Tibial artery (tissue), 4 donors: Measurements from ENCODE around the gene PARD3B.

ENCODE experiments used
- DNase-seq, 2 donors: peaks; one replicate each; pipeline ENCODE4 v3.0.0-alpha.2; 2019
- H3K27ac ChIP-seq, 2 donors: fragments of 200-600 bp; sonication (generic) in 1 of 2; 1 replicate in 1 of 2; 2 replicates in 1 of 2; pipeline ENCODE4 v1.5.1; 2018 to 2019; ENCODE audit warnings: mild to moderate bottlenecking in 1 of 2
- H3K27me3 ChIP-seq, 2 donors: fragments of 200-600 bp; sonication (generic) in 1 of 2; one replicate each; pipeline versions ENCODE4 v1.5.1 to v1.6.0; 2016 to 2019
- H3K36me3 ChIP-seq, 3 donors: fragments of 200-600 bp; sonication (generic) in 2 of 3; one replicate each; pipeline ENCODE4 v1.5.1; 2016 to 2019; ENCODE audit warnings: mild to moderate bottlenecking in 2 of 3
- H3K4me1 ChIP-seq, 4 donors: fragments of 200-600 bp; sonication (generic) in 2 of 4; 1 replicate in 3 of 4; 2 replicates in 1 of 4; pipeline ENCODE4 v1.5.1; 2016 to 2019
- H3K4me3 ChIP-seq, 2 donors: fragments of 200-600 bp; sonication (generic) in 1 of 2; 1 replicate in 1 of 2; 2 replicates in 1 of 2; pipeline ENCODE4 v1.5.1; 2018 to 2019; ENCODE audit warnings: mild to moderate bottlenecking in 2 of 2
- H3K9me3 ChIP-seq, 3 donors: fragments of 200-600 bp; sonication (generic) in 1 of 3; one replicate each; pipeline ENCODE4 v1.5.1; 2016 to 2019
- intact Hi-C: fragments of 100-400 bp; cut with DNase I; formaldehyde crosslinking; loops from one replicate; pipeline ENCODE4 v1.15.0; 2023; ENCODE audit warnings: low total_unique reads
- TF ChIP-seq, protein P1 (sequence below), 2 experiments: fragments of 200-600 bp in 1 of 2; fragments of 450-650 bp in 1 of 2; IDR thresholded peaks; one replicate each; pipeline ENCODE4 v1.5.1; 2017 to 2019; ENCODE audit warnings: antibody characterized with exemption in 2 of 2, mild to moderate bottlenecking in 1 of 2, moderate library complexity in 1 of 2

PARD3B gene

DNA sequence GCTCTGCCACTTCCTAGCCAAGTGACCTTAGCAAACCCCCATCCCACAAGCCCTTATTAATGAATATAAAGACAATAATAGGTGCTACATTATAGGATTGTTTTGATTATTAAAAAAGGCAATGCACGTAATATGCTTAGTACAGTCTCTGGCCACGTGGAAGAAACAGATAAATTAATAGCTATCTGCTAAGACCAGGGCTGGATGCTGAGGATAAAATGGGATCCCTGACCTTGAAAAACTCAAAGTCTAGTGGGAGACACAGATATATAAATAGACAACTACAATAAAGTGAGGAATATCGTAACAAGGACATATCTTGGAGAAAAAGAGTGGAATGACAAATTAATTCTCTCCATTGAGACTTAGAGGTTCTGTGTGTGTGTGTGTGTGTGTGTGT lies 29.9 kb upstream of the PARD3B start:
- Histone ChIP-seq H3K4me1 (no peaks in the 10 kb centered on the region), H3K27me3 (no peaks in the 10 kb centered on the region), H3K9me3 (no peaks in the 10 kb centered on the region), H3K27ac (no peak overlapping the region), H3K4me3 (no peak overlapping the region), H3K36me3 (no peaks in the 10 kb centered on the region)
- DNase-seq: no peak
- TF ChIP-seq, protein P1, sequence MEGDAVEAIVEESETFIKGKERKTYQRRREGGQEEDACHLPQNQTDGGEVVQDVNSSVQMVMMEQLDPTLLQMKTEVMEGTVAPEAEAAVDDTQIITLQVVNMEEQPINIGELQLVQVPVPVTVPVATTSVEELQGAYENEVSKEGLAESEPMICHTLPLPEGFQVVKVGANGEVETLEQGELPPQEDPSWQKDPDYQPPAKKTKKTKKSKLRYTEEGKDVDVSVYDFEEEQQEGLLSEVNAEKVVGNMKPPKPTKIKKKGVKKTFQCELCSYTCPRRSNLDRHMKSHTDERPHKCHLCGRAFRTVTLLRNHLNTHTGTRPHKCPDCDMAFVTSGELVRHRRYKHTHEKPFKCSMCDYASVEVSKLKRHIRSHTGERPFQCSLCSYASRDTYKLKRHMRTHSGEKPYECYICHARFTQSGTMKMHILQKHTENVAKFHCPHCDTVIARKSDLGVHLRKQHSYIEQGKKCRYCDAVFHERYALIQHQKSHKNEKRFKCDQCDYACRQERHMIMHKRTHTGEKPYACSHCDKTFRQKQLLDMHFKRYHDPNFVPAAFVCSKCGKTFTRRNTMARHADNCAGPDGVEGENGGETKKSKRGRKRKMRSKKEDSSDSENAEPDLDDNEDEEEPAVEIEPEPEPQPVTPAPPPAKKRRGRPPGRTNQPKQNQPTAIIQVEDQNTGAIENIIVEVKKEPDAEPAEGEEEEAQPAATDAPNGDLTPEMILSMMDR (IDR thresholded peaks at IDR 0.05): no peak
- intact Hi-C loops: no loop called here

DNA sequence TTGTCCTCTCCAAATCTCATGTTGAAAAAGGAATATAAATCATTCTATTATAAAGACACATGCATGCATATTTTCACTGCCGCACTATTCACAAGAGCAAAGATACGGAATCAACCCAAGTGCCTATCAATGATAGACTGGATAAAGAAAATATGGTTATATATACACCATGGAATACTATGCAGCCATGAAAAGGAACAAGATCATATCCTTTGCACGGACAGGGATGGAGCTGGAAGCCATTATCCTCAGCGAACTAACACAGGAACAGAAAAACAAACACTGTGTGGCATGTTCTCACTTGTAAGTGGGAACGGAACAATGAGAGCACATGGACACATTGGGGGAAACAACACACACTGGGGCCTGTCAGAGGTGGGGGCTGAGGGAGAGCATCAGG lies 28.1 kb upstream of the PARD3B start:
- TF ChIP-seq, protein P1 (IDR thresholded peaks at IDR 0.05): no peak
- Histone ChIP-seq H3K27ac (no peak overlapping the region), H3K36me3 (no peaks in the 10 kb centered on the region), H3K9me3 (no peaks in the 10 kb centered on the region), H3K4me1 (peaks cover 0 to 2% (median 0%) of the 10 kb centered on the region in 4 donors), H3K27me3 (no peaks in the 10 kb centered on the region), H3K4me3 (no peak overlapping the region)
- intact Hi-C loops: no loop called here
- DNase-seq: no peak

GRCh38 chr2:204529795-204530463 lies 15.3 kb upstream of the PARD3B start:
- intact Hi-C loops: no loop called here
- no peaks in the 10 kb centered on the region for H3K36me3 ChIP-seq
- DNase-seq: no peak

DNA sequence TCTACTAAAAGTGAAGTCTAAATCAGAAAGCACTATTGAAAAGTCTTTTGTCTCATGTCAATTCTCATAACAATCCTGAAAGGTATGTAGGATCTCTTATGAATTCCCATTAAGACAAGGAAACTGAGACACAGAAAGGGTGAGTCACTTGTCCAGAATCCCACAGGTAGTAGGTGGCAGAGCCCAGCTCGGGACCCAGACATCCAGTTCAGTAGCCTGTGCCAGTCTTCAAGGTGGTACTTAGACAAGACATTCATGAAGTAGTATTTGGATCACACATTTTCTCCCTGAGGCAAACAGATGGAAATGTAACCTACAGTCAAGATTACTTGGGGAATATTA lies 14.8 kb upstream of the PARD3B start:
- DNase-seq: no peak
- Histone ChIP-seq H3K9me3 (no peaks in the 10 kb centered on the region), H3K27me3 (no peaks in the 10 kb centered on the region), H3K36me3 (no peaks in the 10 kb centered on the region), H3K4me1 (peaks cover 0 to 7% (median 0%) of the 10 kb centered on the region in 4 donors), H3K27ac (no peak overlapping the region), H3K4me3 (no peak overlapping the region)
- TF ChIP-seq, protein P1 (IDR thresholded peaks at IDR 0.05): no peak
- intact Hi-C loops: no loop called here

More at GRCh38 chr2:204529795-204530463, 15.3 kb upstream of the PARD3B start:
- TF ChIP-seq, protein P1 (IDR thresholded peaks at IDR 0.05): no peak
- Histone ChIP-seq H3K4me3 (no peak overlapping the region), H3K27me3 (no peaks in the 10 kb centered on the region), H3K9me3 (no peaks in the 10 kb centered on the region), H3K4me1 (peaks cover 0 to 7% (median 0%) of the 10 kb centered on the region in 4 donors), H3K27ac (no peak overlapping the region)

DNA sequence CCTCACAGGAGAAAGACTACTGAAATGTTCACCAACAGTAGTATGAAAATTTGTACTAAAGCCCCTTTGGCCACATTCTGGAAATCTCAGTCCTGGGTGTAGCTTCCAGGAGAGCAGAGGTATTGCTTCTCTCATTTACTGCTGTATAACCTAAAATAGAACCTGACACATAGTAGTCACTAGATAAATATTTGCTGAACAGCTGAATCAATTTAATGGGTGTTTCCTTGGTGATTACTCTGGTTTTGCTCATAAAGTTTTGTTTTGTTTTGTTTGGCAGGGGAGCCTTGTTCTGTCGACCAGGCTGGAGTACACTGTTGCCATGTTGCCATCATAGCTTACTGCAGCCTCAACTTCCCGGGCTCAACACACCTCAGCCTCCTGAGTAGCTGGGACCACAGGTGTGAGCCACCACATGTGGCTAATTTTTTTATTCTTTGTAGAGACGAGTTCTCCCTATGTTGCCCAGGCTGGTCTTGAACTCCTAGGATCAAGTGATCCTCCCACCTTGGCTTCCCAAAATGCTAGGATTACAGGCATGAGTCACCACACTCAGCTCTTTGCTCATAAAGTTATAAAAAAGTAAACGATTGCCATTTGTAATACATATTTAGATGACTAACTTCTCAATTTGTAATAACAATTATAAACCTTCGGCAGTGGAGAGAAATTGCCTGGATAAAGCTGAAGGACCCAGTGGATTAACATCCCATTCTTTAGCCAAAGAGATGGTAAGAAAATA lies 11.5 kb upstream of the PARD3B start:
- TF ChIP-seq, protein P1 (IDR thresholded peaks at IDR 0.05): no peak
- Histone ChIP-seq H3K4me1 (peaks cover 0 to 7% (median 0%) of the 10 kb centered on the region in 4 donors), H3K27me3 (no peaks in the 10 kb centered on the region), H3K27ac (no peak overlapping the region), H3K9me3 (no peaks in the 10 kb centered on the region), H3K36me3 (no peaks in the 10 kb centered on the region), H3K4me3 (no peak overlapping the region)
- no peak for DNase-seq
- intact Hi-C loops: no loop called here
